HG03139 (cell line): ENCODE results near the gene LASP1NB.
"Not testable (repeated sequence)": the region's sequence is repeated elsewhere in the genome, so short reads cannot be mapped to it uniquely, and the experiment has no call there.

Experiments used
- ATAC-seq: cut with Tn5 transposase; IDR thresholded peaks from one replicate; pipeline ENCODE4 v1.9.1; 2021; ENCODE audit not compliant: unreplicated experiment

The LASP1NB gene

DNA sequence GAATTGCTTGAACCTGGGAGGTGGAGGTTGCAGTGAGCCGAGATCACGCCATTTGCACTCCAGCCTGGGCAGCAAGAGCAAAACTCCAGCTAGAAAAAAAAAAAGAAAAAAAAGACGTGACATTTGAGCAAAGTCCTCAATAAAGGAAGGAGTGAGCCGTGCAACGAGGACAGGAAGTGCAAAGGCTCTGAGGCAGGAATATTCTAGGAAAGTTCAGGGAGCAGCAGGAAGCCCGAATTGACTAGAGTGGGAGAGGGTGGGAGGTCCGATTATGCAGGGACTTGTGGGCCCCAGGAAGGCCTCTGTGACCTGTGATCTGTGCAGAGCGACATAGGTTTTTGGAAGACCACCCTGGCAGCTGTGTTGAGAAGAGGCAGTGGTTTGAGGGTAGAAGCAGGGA is 8.6 kb upstream of the LASP1NB start:
- no peak for ATAC-seq

GRCh38 chr17:38917259-38917658 is 8.2 kb upstream of the LASP1NB start:
- no peak for ATAC-seq

- ATAC-seq, result no peak
Measured at GRCh38 chr17:38918129-38918913, 7.1 kb upstream of the LASP1NB start.

- no peak for ATAC-seq
Measured at GRCh38 chr17:38918916-38919315, 6.5 kb upstream of the LASP1NB start.

GRCh38 chr17:38919316-38920078 is 5.9 kb upstream of the LASP1NB start:
- no peak for ATAC-seq

- no peak for ATAC-seq
Measured at GRCh38 chr17:38920374-38921291, 4.8 kb upstream of the LASP1NB start.

DNA sequence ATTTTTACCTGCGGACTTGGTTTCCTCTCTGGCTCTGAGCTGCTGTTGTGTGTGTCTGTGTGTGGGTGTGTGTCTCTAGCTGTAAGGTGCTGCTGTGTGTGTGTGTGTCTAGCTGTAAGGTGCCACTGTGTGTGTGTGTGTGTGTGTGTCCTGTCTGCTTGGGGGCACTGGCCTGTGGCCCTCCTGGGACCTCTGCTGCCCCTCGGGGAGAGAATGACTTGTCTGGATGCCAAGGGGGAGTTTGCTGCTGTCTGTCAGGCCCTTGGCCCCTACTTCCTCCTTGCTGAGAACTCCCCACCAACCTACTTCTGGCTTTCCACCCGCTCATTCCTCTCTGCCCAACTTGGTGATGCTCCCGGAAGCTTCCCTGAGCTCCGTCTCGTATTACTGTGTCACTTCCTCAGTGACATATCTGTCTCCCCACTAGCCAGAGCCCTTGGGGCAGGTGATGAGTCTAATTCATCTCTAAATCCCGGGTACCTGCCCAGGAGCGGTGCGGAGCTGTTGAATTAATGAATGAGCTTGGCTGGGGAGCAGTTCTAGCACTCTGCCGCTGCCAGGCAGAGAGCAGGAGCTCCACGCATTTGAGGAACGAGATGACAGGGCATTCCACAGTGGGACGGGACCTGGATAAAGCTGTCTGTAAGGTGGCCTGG is 3.5 kb upstream of the LASP1NB start:
- no peak for ATAC-seq

- no peak for ATAC-seq
Measured at GRCh38 chr17:38922538-38923297, 2.7 kb upstream of the LASP1NB start.

DNA sequence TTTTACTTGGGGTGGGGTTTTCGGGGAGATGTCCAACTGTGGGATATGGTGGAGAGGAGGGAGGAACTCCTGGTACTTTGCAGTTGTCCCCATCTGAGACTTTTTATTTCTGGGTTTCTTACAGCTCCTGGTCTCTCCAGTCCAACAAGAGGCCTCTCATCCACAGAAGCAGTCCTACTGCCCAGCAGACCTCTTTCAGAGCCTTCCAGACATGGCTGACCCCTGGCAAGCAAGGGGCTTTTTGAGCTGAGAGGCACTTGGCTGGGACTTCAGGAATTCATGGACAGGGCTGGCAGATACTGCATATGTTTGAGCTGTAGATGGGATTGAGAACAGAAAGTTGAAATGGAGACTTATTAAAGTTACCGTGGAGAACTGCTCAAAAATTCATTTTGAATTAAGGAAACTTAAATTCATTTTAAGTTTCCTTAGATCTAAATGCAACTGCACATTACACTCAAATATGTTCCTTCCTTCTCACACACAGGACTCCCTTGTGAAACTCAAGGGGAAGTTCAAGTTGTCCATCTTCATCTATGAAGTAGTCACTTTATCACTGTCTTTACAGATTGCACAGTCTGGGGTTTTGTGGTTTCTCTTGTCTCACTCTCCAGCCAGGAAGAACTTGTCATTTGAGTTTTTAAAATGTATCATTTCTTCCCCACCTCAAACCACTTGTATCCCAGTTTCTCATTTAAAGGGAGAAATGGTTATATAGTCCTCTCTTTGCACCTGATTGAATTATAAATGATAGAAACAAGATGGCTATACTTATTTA is 1.1 kb downstream of the LASP1NB start:
- no peak for ATAC-seq

DNA sequence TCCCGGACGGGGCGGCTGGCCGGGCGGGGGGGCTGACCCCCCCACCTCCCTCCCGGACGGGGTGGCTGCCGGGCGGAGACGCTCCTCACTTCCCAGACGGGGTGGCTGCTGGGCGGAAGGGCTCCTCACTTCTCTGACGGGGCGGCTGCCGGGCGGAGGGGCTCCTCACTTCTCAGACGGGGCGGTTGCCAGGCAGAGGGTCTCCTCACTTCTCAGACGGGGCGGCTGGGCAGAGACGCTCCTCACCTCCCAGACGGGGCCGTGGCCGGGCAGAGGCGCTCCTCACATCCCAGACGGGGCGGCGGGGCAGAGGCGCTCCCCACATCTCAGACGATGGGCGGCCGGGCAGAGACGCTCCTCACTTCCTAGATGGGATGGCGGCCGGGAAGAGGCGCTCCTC is 5.4 kb downstream of the LASP1NB start:
- not testable (repeated sequence) for ATAC-seq

DNA sequence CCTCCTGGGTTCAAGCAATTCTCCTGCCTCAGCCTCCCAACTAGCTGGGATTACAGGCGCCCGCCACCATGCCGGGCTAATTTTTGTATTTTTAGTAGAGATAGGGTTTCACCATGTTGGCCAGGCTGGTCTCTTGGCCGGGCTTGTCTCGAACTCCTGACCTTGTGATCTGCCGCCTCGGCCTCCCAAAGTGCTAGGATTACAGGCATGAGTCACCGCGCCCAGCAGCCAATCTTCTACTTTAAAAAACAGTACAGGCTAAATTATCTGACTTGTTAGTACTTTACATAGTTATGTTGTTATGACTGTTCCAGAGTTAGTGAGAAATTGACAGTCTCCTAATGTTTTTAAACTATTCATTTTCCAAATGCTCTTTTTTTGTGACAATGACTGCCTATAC is 8.5 kb downstream of the LASP1NB start:
- ATAC-seq, result not testable (repeated sequence)

DNA sequence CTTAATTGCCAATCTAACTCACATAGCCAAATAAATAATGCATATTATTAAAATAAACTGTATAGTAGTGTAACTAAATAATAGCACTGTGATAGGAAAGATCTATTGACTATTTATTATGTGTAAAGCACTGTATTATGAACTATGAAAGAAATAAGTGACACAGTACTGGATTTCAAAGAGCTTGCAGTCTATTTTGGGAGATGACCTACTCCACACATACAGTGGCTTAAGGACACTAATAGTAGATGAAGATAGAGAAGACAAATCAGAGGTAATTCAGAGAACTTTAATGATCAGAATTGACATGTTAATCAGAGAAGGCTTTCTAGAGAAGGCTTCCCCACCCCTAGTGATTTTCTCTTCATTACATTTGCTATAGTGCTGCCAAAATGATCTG is 14.6 kb downstream of the LASP1NB start:
- ATAC-seq, result no peak

GRCh38 chr17:38940404-38940803 is 15.0 kb downstream of the LASP1NB start:
- ATAC-seq, result no peak

DNA sequence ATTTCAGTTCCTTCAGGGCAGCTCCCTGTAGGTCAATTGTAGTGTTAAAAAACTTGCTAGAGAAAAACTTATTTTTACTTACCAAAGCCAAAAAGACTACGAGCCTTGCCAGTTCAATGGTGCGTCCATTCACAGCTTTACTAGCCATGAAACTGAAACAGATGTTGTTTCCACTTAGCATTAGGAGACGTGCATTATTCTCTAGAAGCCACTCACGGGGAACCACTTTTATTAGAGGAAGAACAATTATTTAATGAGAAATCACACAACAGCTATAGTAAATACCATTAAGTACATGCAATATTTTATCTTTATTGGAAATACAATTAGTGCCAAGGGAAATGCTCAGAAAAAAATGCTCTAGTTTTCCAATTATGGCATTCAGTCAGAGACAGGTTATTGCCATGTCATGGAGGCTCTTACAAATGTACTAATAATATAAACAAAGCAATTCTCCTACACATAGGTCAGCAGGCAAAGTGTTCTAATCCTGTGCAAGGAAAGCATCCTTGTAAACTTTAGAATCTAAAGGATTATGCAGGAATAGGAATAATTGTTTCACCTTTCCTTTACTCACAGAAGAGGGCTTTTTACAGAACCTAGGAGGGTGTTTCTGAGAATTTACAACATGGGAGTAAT is 17.4 kb downstream of the LASP1NB start:
- ATAC-seq, result no peak

DNA sequence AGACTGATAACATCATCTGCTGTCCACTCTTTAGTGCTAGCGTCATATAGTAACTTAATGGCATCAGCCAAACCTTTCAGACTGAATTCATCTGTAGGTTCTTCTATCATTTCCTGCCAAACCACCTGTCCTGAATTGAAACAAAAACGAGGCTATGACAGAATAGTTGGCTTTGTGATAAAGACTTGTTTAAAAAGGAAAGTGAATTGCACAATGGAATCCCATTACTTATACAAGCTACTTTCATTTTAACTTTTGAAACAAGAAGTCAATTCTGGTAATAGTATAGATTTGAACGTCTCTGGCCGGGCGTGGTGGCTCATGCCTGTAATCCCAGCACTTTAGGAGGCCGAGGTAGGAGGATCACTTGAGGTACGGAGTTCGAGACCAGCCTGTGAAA is 18.2 kb downstream of the LASP1NB start:
- ATAC-seq, result no peak

DNA sequence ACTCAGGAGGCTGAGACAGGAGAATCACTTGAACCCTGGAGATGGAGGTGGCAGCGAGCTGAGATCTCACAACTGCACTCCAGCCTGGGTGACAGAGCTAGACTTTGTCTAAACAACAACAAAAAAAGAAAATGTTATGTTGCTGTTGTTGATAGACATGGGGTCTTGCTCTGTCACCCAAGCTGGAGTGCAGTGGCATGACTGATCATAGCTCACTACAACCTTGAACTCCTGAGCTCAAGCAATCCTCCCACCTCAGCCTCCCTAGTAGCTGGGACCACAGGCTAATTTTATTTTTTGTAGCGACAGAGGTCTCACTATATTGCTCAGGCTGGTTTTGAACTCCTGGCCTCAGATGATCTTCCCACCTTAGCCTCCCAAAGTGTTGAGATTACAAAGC is 21.8 kb downstream of the LASP1NB start:
- no peak for ATAC-seq

GRCh38 chr17:38953800-38954199 is 28.4 kb downstream of the LASP1NB start:
- not testable (repeated sequence) for ATAC-seq

GRCh38 chr17:38958326-38958725 is 32.9 kb downstream of the LASP1NB start:
- no peak for ATAC-seq

DNA sequence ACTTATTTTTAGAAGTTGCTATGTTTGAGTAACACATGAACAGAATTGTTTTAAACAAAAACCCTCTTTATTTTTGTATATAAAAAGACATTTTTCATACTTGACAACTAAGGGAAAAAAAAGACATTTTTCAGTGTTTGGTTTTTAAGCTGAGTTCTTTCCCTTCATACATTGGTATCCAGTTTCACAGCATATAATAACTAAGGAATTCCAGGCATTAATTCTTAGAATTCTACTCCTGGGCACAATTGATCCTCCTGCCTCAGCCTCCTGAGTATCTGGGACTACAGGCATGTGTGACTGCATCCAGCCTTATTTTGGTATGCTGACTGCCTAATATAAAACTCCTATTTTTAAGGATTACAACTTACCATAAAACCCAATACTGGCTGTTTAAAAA is 33.3 kb downstream of the LASP1NB start:
- no peak for ATAC-seq
